Esophagus muscularis mucosa (tissue), 4 donors: ENCODE data around the gene TIMM10. TPM values are rescaled to one million over a fixed set of nuclear protein-coding genes. Genes with fewer than 3 reads are reported as not detected.

Source experiments
- DNase-seq: peaks from one replicate; pipeline ENCODE4 v3.0.0-alpha.2; 2017; ENCODE audit errors: extremely low spot score
- H3K27ac ChIP-seq, 4 donors: fragments of 200-600 bp; sonication (generic); replicated peaks in 1 of 4; 1 replicate in 3 of 4; 2 replicates in 1 of 4; pipeline ENCODE4 v1.5.1; 2016 to 2019; ENCODE audit warnings: mild to moderate bottlenecking in 1 of 4
- H3K27me3 ChIP-seq, 4 donors: fragments of 200-600 bp; sonication (generic); one replicate each; pipeline versions ENCODE4 v1.5.1 to v1.6.0; 2016 to 2019
- H3K36me3 ChIP-seq, 4 donors: fragments of 200-600 bp; sonication (generic); one replicate each; pipeline ENCODE4 v1.5.1; 2016 to 2019
- H3K4me1 ChIP-seq, 4 donors: fragments of 200-600 bp; sonication (generic); one replicate each; pipeline ENCODE4 v1.5.1; 2016 to 2019
- H3K4me3 ChIP-seq, 4 donors: fragments of 200-600 bp; sonication (generic); 1 replicate in 2 of 4; 2 replicates in 2 of 4; pipeline ENCODE4 v1.5.1; 2016 to 2019; ENCODE audit warnings: mild to moderate bottlenecking in 4 of 4, moderate library complexity in 1 of 4
- H3K9me3 ChIP-seq, 4 donors: fragments of 200-600 bp; sonication (generic); 1 replicate in 3 of 4; 2 replicates in 1 of 4; pipeline ENCODE4 v1.5.1; 2016 to 2019
- CTCF ChIP-seq, 3 experiments: fragments of 200-600 bp in 2 of 3; fragments of 450-650 bp in 1 of 3; sonication (generic) in 2 of 3; IDR thresholded peaks; one replicate each; pipeline ENCODE4 v1.5.1; 2017 to 2019; ENCODE audit warnings: antibody characterized with exemption in 3 of 3, mild to moderate bottlenecking in 2 of 3, moderate library complexity in 1 of 3
- EP300 ChIP-seq: sonication (generic); formaldehyde crosslinking; IDR thresholded peaks from one replicate; pipeline ENCODE4 v1.6.1; 2017; ENCODE audit warnings: antibody characterized with exemption
- POLR2A ChIP-seq: fragments of 450-650 bp; IDR thresholded peaks from one replicate; pipeline ENCODE4 v1.6.1; 2017; ENCODE audit warnings: antibody characterized with exemption, moderate library complexity, mild to moderate bottlenecking, low read depth
- POLR2AphosphoS5 ChIP-seq, 2 donors: sonication (generic); formaldehyde crosslinking; IDR thresholded peaks; one replicate each; pipeline ENCODE4 v1.6.1; 2017; ENCODE audit warnings: antibody characterized with exemption in 2 of 2
- WGBS: methylation state at CpG from one replicate; pipeline ENCODE4 v1.1.5; 2018; 5-methylcytosine and 5-hydroxymethylcytosine counted together
- intact Hi-C: fragments of 100-400 bp; cut with DNase I; formaldehyde crosslinking; loops from one replicate; pipeline ENCODE4 v1.15.1; 2023
- total RNA-seq, 4 donors: library from RNA; depleted of rRNA; stranded (reverse); fragments of >200 nt; gene quantifications; one replicate each; pipeline versions ENCODE4 v1.1.0 to v1.2.1, GENCODE V29; 2016

The TIMM10 gene
- total RNA-seq, 4 donors from 2014 or later, result 41.9 to 49.1 (median 43.1) TPM

- Histone ChIP-seq H3K27ac (no peak overlapping the region), H3K27me3 (no peaks in the 10 kb centered on the region), H3K9me3 (no peaks in the 10 kb centered on the region), H3K36me3 (peaks cover 31 to 56% (median 41%) of the 10 kb centered on the region in 4 donors), H3K4me1 (peaks cover 0 to 8% (median 4%) of the 10 kb centered on the region in 4 donors), H3K4me3 (no peak overlapping the region)
- no peak for TF ChIP-seq POLR2A
- no peak for TF ChIP-seq POLR2AphosphoS5 (IDR thresholded peaks at IDR 0.05)
- TF ChIP-seq EP300, result no peak
- TF ChIP-seq CTCF (IDR thresholded peaks at IDR 0.05), result no peak
- DNase-seq, result no peak
- intact Hi-C loops, result loop anchor here (10.0 kb wide), 1 partner anchor 235 kb away; no protein-coding TSS in a partner anchor
- 100% methylated on average over 2 of the region's 4 CpGs for WGBS
These were observed 29.6 kb upstream of the TIMM10 start for GRCh38 chr11:57560146-57560545.

DNA sequence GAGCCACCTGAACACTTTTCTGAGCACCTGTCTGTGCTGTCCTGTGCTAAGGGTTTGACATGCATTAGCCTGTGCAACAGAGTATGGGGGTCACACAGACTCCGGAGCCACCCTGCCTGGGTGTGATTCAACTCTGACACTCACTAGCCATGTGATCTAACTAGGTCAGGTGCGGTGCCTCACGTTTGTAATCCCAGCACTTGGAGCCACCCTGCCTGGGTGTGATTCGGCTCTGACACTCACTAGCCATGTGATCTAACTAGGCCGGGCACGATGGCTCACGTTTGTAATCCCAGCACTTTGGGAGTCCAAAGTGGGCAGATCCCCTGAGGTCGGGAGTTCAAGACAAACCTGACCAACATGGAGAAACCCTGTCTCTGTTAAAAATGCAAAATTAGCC, 25.5 kb upstream of the TIMM10 start:
- Histone ChIP-seq H3K4me3 (no peak overlapping the region), H3K4me1 (no peaks in the 10 kb centered on the region), H3K36me3 (peaks cover 56 to 97% (median 81%) of the 10 kb centered on the region in 4 donors), H3K27ac (no peak overlapping the region), H3K27me3 (no peaks in the 10 kb centered on the region), H3K9me3 (no peaks in the 10 kb centered on the region)
- intact Hi-C loops, result no loop called here
- WGBS, result 91% methylated on average over 5 of the region's 8 CpGs
- TF ChIP-seq EP300 (no peak), POLR2AphosphoS5 (IDR thresholded peaks at IDR 0.05) (no peak), POLR2A (no peak), CTCF (IDR thresholded peaks at IDR 0.05) (no peak)
- no peak for DNase-seq

DNA sequence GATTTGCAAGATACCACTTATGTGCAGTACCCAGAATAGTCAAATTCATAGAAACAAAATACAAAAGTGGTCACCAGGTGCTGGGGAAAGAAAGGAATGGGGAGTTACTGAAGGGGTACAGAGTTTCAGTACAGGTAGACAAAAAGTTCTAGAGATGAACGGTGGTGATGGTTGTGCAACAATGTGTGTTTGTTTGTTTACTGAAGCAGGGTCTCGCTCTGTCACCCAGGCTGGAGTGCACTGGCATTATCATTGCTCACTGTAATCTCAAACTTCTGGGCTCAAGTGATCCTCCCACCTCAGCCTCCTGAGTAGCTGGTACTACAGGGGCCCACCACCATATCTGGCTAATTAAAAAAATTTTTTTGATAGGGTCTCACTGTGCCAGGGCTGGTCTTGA, 24.8 kb upstream of the TIMM10 start:
- no peak for TF ChIP-seq POLR2AphosphoS5 (IDR thresholded peaks at IDR 0.05)
- no peak for TF ChIP-seq EP300
- no peak for TF ChIP-seq POLR2A
- TF ChIP-seq CTCF (IDR thresholded peaks at IDR 0.05), result no peak
- WGBS, result 81% methylated on average over 2 of the region's 2 CpGs
- no peak overlapping the region for H3K27ac ChIP-seq
- no peaks in the 10 kb centered on the region for H3K4me1 ChIP-seq
- intact Hi-C loops, result no loop called here
- peaks cover 63 to 100% (median 87%) of the 10 kb centered on the region in 4 donors for H3K36me3 ChIP-seq
- H3K4me3 ChIP-seq, result no peak overlapping the region
- no peak for DNase-seq
- no peaks in the 10 kb centered on the region for H3K9me3 ChIP-seq
- H3K27me3 ChIP-seq, result no peaks in the 10 kb centered on the region

DNA sequence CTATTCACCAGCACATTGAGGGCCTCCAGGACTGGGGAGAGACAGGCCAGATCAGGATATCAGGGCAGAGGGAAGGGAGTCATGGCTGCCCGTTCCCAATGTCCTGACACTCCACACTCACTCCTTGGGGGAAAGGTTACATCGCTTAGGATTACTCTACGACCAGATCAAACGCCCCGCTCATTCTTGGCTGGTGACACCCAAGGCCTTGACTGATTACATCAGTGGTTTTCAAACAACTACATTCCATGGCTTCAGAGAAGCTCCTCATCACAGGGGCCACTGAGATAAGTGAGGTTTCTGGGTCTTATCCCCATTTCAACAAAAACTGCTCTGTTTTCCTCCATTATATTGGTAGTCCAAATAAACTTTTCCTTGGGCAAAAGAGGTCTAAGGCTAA, 21.9 kb upstream of the TIMM10 start:
- intact Hi-C loops, result no loop called here
- Histone ChIP-seq H3K4me1 (peaks cover 0 to 3% (median 0%) of the 10 kb centered on the region in 4 donors), H3K27ac (no peak overlapping the region), H3K9me3 (no peaks in the 10 kb centered on the region), H3K4me3 (no peak overlapping the region), H3K36me3 (peaks cover 58 to 100% (median 89%) of the 10 kb centered on the region in 4 donors), H3K27me3 (no peaks in the 10 kb centered on the region)
- no peak for DNase-seq
- 91% methylated on average over 5 of the region's 5 CpGs for WGBS
- TF ChIP-seq CTCF (IDR thresholded peaks at IDR 0.05) (no peak), EP300 (no peak), POLR2A (no peak), POLR2AphosphoS5 (IDR thresholded peaks at IDR 0.05) (no peak)

DNA sequence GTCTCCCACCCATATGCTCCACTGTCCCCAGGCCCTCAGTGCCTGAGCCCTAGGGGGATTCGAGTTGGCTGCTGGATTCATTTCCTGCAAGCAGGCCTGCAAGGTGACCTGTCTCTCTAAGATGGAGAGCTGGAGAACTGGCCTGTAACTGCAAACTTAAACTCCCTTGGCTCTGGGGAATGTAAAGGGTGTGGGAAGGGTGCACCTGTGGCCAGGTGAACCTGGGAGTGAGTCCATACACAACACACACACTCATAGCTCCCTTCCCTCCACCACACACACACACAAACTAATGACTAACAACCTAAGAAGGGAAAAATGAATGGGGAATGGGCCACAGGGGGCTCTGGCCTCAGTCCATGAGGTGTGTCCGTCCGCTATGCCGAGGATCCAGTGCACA, 21.4 kb upstream of the TIMM10 start:
- Histone ChIP-seq H3K36me3 (peaks cover 53 to 100% (median 87%) of the 10 kb centered on the region in 4 donors), H3K9me3 (no peaks in the 10 kb centered on the region), H3K27me3 (no peaks in the 10 kb centered on the region), H3K4me1 (peaks cover 0 to 3% (median 0%) of the 10 kb centered on the region in 4 donors), H3K27ac (no peak overlapping the region), H3K4me3 (no peak overlapping the region)
- 89% methylated on average over 4 of the region's 4 CpGs for WGBS
- no peak for TF ChIP-seq CTCF (IDR thresholded peaks at IDR 0.05)
- no peak for TF ChIP-seq POLR2A
- TF ChIP-seq POLR2AphosphoS5 (IDR thresholded peaks at IDR 0.05), result no peak
- intact Hi-C loops, result no loop called here
- no peak for DNase-seq
